Left lung (tissue), 10 donors: ENCODE measurements around the gene OTX1. TPM values are rescaled to one million over a fixed set of nuclear protein-coding genes. Genes with fewer than 3 reads are reported as not detected.
"Not testable (repeated sequence)": the region's sequence is repeated elsewhere in the genome, so short reads cannot be mapped to it uniquely, and the experiment has no call there.

Experiments used
- ATAC-seq: fragments of 200-7000 bp; cut with Tn5 transposase; one replicate; pipeline ENCODE4 v1.9.1; 2020; ENCODE audit warnings: moderate library complexity
- DNase-seq, 4 donors: peaks; one replicate each; pipeline ENCODE4 v3.0.0-alpha.2; 2013 to 2020
- H3K27ac ChIP-seq, 2 donors: fragments of 200-600 bp; sonication (generic) in 1 of 2; one replicate each; pipeline versions ENCODE4 v1.5.0 to v1.8.0; 2020 to 2021
- H3K27me3 ChIP-seq, 2 donors: fragments of 200-600 bp; sonication (generic) in 1 of 2; one replicate each; pipeline versions ENCODE4 v1.5.0 to v1.8.0; 2020 to 2021
- H3K36me3 ChIP-seq, 2 donors: fragments of 200-600 bp; sonication (generic) in 1 of 2; one replicate each; pipeline versions ENCODE4 v1.5.0 to v1.8.0; 2020 to 2021
- H3K4me1 ChIP-seq, 2 donors: fragments of 200-600 bp; one replicate each; pipeline ENCODE4 v1.8.0; 2021
- H3K4me3 ChIP-seq, 2 donors: fragments of 200-600 bp; sonication (generic) in 1 of 2; one replicate each; pipeline versions ENCODE4 v1.5.0 to v1.8.0; 2020 to 2021; ENCODE audit warnings: mild to moderate bottlenecking in 1 of 2
- H3K9me3 ChIP-seq, 2 donors: fragments of 200-600 bp; sonication (generic) in 1 of 2; one replicate each; pipeline versions ENCODE4 v1.5.0 to v1.8.0; 2020 to 2021
- CTCF ChIP-seq, 2 donors: fragments of 200-600 bp; sonication (generic) in 1 of 2; IDR thresholded peaks; one replicate each; pipeline versions ENCODE4 v1.5.0 to v1.8.0; 2021; ENCODE audit warnings: antibody characterized with exemption in 2 of 2
- intact Hi-C, 2 donors: fragments of 100-400 bp; cut with DNase I; formaldehyde crosslinking; loops; one replicate each; pipeline versions ENCODE4 v1.11.2 to v1.14.2; 2022
- polyA plus RNA-seq, 6 donors: library from polyadenylated mRNA; unstranded; fragments of 120-200 nt; gene quantifications; one replicate each; pipeline ENCODE4 v1.2.1, GENCODE V29; 2013; ENCODE audit not compliant: insufficient read length in 6 of 6
- total RNA-seq, 2 donors: library from RNA; stranded (reverse); fragmentation: NEBNext Ultra II Directional; extraction: Animal tissue kit (Norgen Biotek cat#: 25700); gene quantifications; one replicate each; pipeline ENCODE4 v1.2.1, GENCODE V29; 2021
- donor health status: DM: no; HTN: yes; CAD: no.
- donor health status: DM: no; HTN: no; CAD: no.

Gene OTX1
- total and polyA plus RNA-seq, 8 donors, result 0.04 to 0.55 (median 0.14) TPM; not detected in 1

DNA sequence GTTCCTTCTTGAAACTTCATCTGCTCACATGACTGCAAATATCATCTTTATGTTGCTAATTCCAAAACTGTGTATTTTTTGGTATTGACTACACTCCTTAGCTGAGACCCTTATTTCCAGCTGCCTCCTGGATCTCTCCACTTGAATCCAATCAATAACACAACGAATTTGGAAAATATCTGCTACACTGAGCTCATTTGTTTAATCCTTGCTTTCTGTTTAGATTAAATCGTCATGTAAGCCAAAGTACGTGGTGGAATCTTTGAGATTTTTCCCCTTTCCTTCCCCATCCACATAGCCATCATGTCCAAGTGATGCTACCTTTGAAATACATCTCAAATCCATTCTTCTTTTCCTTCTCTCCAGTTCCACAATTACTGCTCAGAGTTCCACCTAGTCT lies 15.6 kb downstream of the OTX1 start:
- H3K27me3 ChIP-seq, result peaks cover 64 to 96% of the 10 kb centered on the region in 2 donors

DNA sequence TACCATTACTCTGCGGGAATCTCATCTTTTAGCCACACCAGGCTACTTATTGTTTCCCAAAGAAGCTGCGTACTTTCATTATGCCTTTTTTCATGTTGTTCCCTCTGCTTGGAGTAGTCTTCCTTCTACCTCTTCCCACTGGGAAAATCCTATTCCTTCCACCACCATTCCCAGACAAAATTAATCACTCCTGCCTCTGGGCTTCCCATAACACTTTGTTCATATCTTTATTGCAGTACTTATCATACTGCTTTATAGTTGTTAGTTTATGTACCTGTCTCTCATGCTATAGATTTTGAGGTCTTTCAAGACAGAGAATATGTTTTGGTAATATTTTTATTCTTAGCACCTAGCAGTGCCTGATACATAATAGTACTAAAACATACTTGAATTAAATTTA lies 16.2 kb downstream of the OTX1 start:
- H3K4me1 ChIP-seq, result no peaks in the 10 kb centered on the region
- no peak overlapping the region for H3K4me3 ChIP-seq
- intact Hi-C loops, result no loop called here
- ATAC-seq (no peak), DNase-seq (no peak)
- H3K36me3 ChIP-seq, result no peaks in the 10 kb centered on the region
- H3K27me3 ChIP-seq, result peaks cover 59 to 90% of the 10 kb centered on the region in 2 donors
- no peak for TF ChIP-seq CTCF (IDR thresholded peaks at IDR 0.05)
- H3K27ac ChIP-seq, result no peak overlapping the region
- no peaks in the 10 kb centered on the region for H3K9me3 ChIP-seq

More for the DNA sequence above, 15.6 kb downstream of the OTX1 start:
- Histone ChIP-seq H3K4me3 (no peak overlapping the region), H3K4me1 (no peaks in the 10 kb centered on the region), H3K9me3 (no peaks in the 10 kb centered on the region), H3K36me3 (no peaks in the 10 kb centered on the region), H3K27ac (no peak overlapping the region)
- intact Hi-C loops, result no loop called here
- no peak for ATAC-seq
- TF ChIP-seq CTCF (IDR thresholded peaks at IDR 0.05), result no peak
- no peak for DNase-seq

DNA sequence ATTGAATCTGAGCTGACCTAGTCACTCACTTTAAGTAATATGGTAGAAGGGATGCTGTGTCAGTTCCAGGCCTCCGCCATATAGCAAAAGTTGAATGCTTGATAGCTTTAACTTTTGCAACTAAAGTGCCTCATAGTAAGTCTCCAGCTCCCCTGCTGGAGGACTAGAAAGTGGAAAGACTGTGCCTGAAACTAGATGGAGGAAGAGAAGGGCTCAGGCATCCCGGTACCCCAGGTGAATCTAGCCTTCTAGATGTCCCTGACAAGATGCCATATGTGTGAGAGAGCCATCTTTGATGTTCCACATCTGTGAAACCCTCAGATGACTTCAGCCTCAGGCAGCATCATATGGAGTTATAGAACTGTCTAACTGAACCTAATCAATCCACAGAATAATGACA lies 21.0 kb downstream of the OTX1 start:
- peaks cover 22 to 73% of the 10 kb centered on the region in 2 donors for H3K27me3 ChIP-seq

GRCh38 chr2:63073994-63074393 lies 23.4 kb downstream of the OTX1 start:
- H3K9me3 ChIP-seq, result peaks cover 0 to 2% of the 10 kb centered on the region in 2 donors
- H3K4me1 ChIP-seq, result no peaks in the 10 kb centered on the region
- no peak overlapping the region for H3K27ac ChIP-seq
- ATAC-seq (no peak), DNase-seq (no peak)
- H3K27me3 ChIP-seq, result peaks cover 0 to 54% of the 10 kb centered on the region in 2 donors
- H3K36me3 ChIP-seq, result no peaks in the 10 kb centered on the region
- no peak overlapping the region for H3K4me3 ChIP-seq
- TF ChIP-seq CTCF (IDR thresholded peaks at IDR 0.05), result no peak
- intact Hi-C loops, result no loop called here

More for the DNA sequence above, 21.0 kb downstream of the OTX1 start:
- H3K4me1 ChIP-seq, result no peaks in the 10 kb centered on the region
- DNase-seq, result no peak
- no peak overlapping the region for H3K4me3 ChIP-seq
- no peak overlapping the region for H3K27ac ChIP-seq
- peaks cover 0 to 2% of the 10 kb centered on the region in 2 donors for H3K9me3 ChIP-seq
- no peak for ATAC-seq
- intact Hi-C loops, result no loop called here
- no peaks in the 10 kb centered on the region for H3K36me3 ChIP-seq
- TF ChIP-seq CTCF (IDR thresholded peaks at IDR 0.05), result no peak

DNA sequence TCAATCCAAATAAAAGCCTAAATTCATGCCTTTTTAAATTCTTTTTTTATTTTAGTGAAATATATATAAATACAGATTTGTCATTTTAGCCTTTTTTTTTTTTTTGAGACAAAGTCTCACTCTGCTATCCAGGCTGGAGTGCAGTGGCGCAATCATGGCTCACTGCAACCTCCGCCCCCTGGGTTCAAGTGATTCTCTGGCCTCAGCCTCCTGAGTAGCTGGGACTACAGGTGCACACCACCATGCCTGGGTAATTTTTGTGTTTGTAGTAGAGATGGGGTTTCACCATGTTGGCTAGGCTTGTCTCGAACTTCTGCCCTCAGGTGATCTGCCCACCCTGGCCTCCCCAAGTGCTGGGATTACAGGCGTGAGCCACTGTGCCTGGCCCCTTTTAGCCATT lies 23.8 kb downstream of the OTX1 start:
- intact Hi-C loops, H3K4me3 ChIP-seq, H3K4me1 ChIP-seq, ATAC-seq, H3K36me3 ChIP-seq, DNase-seq, H3K9me3 ChIP-seq, H3K27ac ChIP-seq: not testable (repeated sequence)
- H3K27me3 ChIP-seq, result peaks cover 0 to 52% of the 10 kb centered on the region in 2 donors
